NT2/D1 (cell line): Measurements from ENCODE around the gene ENO1.
"Not testable (repeated sequence)": the region's sequence is repeated elsewhere in the genome, so short reads cannot be mapped to it uniquely, and the experiment has no call there.

Experiments
- DNase-seq: peaks from one replicate; pipeline ENCODE4 v3.0.0-alpha.2; 2011; ENCODE audit warnings: low read depth, low spot score
- H3K27me3 ChIP-seq: 2 replicates; pipeline ENCODE4 v1.6.0; 2011; ENCODE audit warnings: mild to moderate bottlenecking; ENCODE audit not compliant: insufficient read length, insufficient read depth
- H3K36me3 ChIP-seq: 2 replicates; pipeline ENCODE4 v1.6.1; 2011; ENCODE audit warnings: mild to moderate bottlenecking, low read length, mixed read lengths; ENCODE audit not compliant: insufficient read depth, insufficient read length
- H3K4me1 ChIP-seq: 2 replicates; pipeline ENCODE4 v1.5.1; 2011; ENCODE audit not compliant: insufficient read depth, insufficient read length
- H3K4me3 ChIP-seq: 2 replicates; pipeline ENCODE4 v1.5.1; 2011; ENCODE audit warnings: low read depth; ENCODE audit not compliant: insufficient read length
- H3K9ac ChIP-seq: 2 replicates; pipeline ENCODE4 v1.6.0; 2011; ENCODE audit warnings: low read depth; ENCODE audit not compliant: insufficient read length
- H3K9me3 ChIP-seq: 2 replicates; pipeline ENCODE4 v1.5.1; 2011; ENCODE audit warnings: mild to moderate bottlenecking, low read length; ENCODE audit not compliant: insufficient read depth
- SUZ12 ChIP-seq: IDR thresholded peaks from 2 replicates; pipeline ENCODE4 v1.6.1; 2011; ENCODE audit not compliant: insufficient read length, insufficient read depth; ENCODE audit errors: extremely low read depth
- YY1 ChIP-seq: IDR thresholded peaks from 2 replicates; pipeline ENCODE4 v1.6.1; 2011; ENCODE audit not compliant: insufficient read length, insufficient read depth
- ZNF274 ChIP-seq: IDR thresholded peaks from 2 replicates; pipeline ENCODE4 v1.6.1; 2011; ENCODE audit warnings: mild to moderate bottlenecking, low read depth, low read length

The ENO1 gene

GRCh38 chr1:8903410-8903809, 24.9 kb upstream of the ENO1 start:
- no peaks in the 10 kb centered on the region for H3K36me3 ChIP-seq
- H3K4me1 ChIP-seq: no peaks in the 10 kb centered on the region
- H3K27me3 ChIP-seq: no peaks in the 10 kb centered on the region
- H3K9ac ChIP-seq: peak overlapping the region; percentile 17
- no peak for DNase-seq
- TF ChIP-seq YY1 (no peak), SUZ12 (no peak), ZNF274 (no peak)
- H3K9me3 ChIP-seq: peaks cover 2% of the 10 kb centered on the region; the same call in 1 of the 2 replicates
- H3K4me3 ChIP-seq: no peak overlapping the region

- H3K9ac ChIP-seq: no peak overlapping the region
- no peak for DNase-seq
- peaks cover 6% of the 10 kb centered on the region; the same call in 1 of the 2 replicates for H3K9me3 ChIP-seq
- no peak overlapping the region for H3K4me3 ChIP-seq
- H3K36me3 ChIP-seq: no peaks in the 10 kb centered on the region
- no peaks in the 10 kb centered on the region for H3K4me1 ChIP-seq
- H3K27me3 ChIP-seq: no peaks in the 10 kb centered on the region
- TF ChIP-seq SUZ12: no peak
- no peak for TF ChIP-seq ZNF274
- TF ChIP-seq YY1: no peak
These were observed 24.3 kb upstream of the ENO1 start for GRCh38 chr1:8902765-8903164.

GRCh38 chr1:8900684-8901083, 22.2 kb upstream of the ENO1 start:
- H3K9me3 ChIP-seq, H3K4me3 ChIP-seq, H3K27me3 ChIP-seq, H3K36me3 ChIP-seq, DNase-seq, H3K4me1 ChIP-seq, H3K9ac ChIP-seq: not testable (repeated sequence)

GRCh38 chr1:8899046-8899445, 20.6 kb upstream of the ENO1 start:
- DNase-seq: no peak
- peaks cover 6% of the 10 kb centered on the region; the same call in 1 of the 2 replicates for H3K9me3 ChIP-seq
- no peak overlapping the region for H3K4me3 ChIP-seq
- TF ChIP-seq SUZ12: no peak
- no peak for TF ChIP-seq YY1
- TF ChIP-seq ZNF274: no peak
- H3K4me1 ChIP-seq: no peaks in the 10 kb centered on the region
- H3K9ac ChIP-seq: no peak overlapping the region
- no peaks in the 10 kb centered on the region for H3K27me3 ChIP-seq
- no peaks in the 10 kb centered on the region for H3K36me3 ChIP-seq

DNA sequence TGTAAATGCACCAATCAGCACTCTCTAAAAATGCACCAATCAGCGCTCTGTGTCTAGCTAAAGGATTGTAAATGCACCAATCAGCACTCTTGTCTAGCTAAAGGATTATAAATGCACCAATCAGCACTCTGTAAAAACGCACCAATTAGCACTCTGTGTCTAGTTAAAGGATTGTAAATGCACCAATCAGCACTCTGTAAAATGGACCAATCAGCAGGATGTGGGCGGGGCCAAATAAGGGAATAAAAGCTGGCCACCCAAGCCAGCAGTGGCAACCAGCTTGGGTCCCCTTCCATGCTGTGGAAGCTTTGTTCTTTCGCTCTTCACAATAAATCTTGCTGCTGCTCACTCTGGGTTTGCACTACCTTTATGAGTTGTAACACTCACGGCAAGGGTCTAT, 19.9 kb upstream of the ENO1 start:
- DNase-seq, H3K4me1 ChIP-seq, H3K27me3 ChIP-seq, H3K9ac ChIP-seq, H3K36me3 ChIP-seq, H3K9me3 ChIP-seq, H3K4me3 ChIP-seq: not testable (repeated sequence)

GRCh38 chr1:8897505-8897904, 19.0 kb upstream of the ENO1 start:
- H3K4me3 ChIP-seq, H3K9me3 ChIP-seq, H3K9ac ChIP-seq, DNase-seq, H3K27me3 ChIP-seq, H3K36me3 ChIP-seq, H3K4me1 ChIP-seq: not testable (repeated sequence)

DNA sequence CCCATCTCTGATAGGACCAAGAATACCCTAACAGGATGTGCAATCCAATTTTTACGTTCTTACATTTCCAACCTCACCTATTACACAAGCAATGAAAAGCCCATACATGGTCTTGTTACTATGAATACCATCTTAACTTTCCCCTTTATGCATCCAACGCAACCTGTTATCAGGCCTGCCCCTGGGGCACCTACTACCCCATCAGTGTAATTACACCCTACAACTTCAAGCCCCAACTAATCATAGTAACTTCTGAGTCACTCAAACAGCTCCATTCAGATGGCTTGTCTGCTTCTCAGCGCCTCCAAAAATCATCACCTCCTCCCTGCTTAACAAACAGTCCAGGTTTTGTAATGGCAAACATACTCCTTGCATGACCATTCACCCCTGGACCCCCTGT, 18.3 kb upstream of the ENO1 start:
- not testable (repeated sequence) for H3K4me3 ChIP-seq, H3K9ac ChIP-seq, DNase-seq, H3K36me3 ChIP-seq, H3K4me1 ChIP-seq, H3K9me3 ChIP-seq, H3K27me3 ChIP-seq

GRCh38 chr1:8892026-8892425, 13.5 kb upstream of the ENO1 start:
- Histone ChIP-seq H3K9me3 (no peaks in the 10 kb centered on the region), H3K9ac (no peak overlapping the region), H3K4me3 (no peak overlapping the region), H3K27me3 (no peaks in the 10 kb centered on the region), H3K4me1 (peaks cover 4% of the 10 kb centered on the region), H3K36me3 (no peaks in the 10 kb centered on the region)
- no peak for DNase-seq
- no peak for TF ChIP-seq ZNF274
- no peak for TF ChIP-seq SUZ12
- no peak for TF ChIP-seq YY1

DNA sequence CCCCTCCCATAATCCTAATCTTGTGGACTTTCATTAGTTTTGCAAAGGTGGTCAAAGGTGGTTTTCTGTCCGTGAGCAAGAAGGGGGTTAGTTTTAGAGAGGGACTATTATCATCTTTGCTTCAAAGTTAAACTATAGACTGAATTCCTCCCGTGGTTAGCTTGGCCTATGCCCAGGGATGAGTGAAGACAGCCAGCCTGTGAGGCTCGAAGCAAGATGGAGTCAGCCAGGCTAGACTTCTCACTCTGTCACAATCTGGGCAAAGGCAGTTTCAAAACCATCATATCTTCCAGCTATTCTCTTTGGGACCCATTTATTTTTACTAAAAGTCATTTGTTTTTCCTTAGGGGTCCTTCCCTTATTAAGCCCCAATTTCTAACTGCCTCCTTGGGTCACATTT, 12.9 kb upstream of the ENO1 start:
- Histone ChIP-seq H3K4me3 (no peak overlapping the region), H3K36me3 (no peaks in the 10 kb centered on the region), H3K27me3 (no peaks in the 10 kb centered on the region), H3K9me3 (no peaks in the 10 kb centered on the region), H3K9ac (no peak overlapping the region), H3K4me1 (peaks cover 4% of the 10 kb centered on the region)
- TF ChIP-seq ZNF274 (no peak), SUZ12 (no peak), YY1 (no peak)
- DNase-seq: no peak
